ENCODE results near the gene BACE1-AS. TPM values are rescaled to one million over a fixed set of nuclear protein-coding genes. Genes with fewer than 3 reads are reported as not detected.

BACE1-AS gene
- total RNA-seq, 4 donors from 2014 or later: 7.5 to 12.1 (median 8.0) TPM

- TF ChIP-seq CTCF (IDR thresholded peaks at IDR 0.05; ENCODE audit: low read depth): no peak
Measured at GRCh38 chr11:117314840-117315239, 23.7 kb downstream of the BACE1-AS start.

- no peak for TF ChIP-seq CTCF (IDR thresholded peaks at IDR 0.05; ENCODE audit: low read depth)
Measured at GRCh38 chr11:117315285-117316196, 24.4 kb downstream of the BACE1-AS start.

GRCh38 chr11:117316197-117316961 lies 25.2 kb downstream of the BACE1-AS start, which contains the start of gene BACE1:
Gene BACE1, minus strand, starts transcription at chr11:117316256. Its CDS starts 461 bp downstream, at chr11:117315795.
- no peak for TF ChIP-seq CTCF (IDR thresholded peaks at IDR 0.05; ENCODE audit: low read depth)

- no peak for TF ChIP-seq CTCF (IDR thresholded peaks at IDR 0.05; ENCODE audit: low read depth)
Measured at GRCh38 chr11:117318738-117319137, 27.6 kb downstream of the BACE1-AS start.

- no peak for TF ChIP-seq CTCF (IDR thresholded peaks at IDR 0.05; ENCODE audit: low read depth)
Measured at GRCh38 chr11:117319214-117319840, 28.2 kb downstream of the BACE1-AS start.

- TF ChIP-seq CTCF (IDR thresholded peaks at IDR 0.05; ENCODE audit: low read depth): no peak
Measured at GRCh38 chr11:117327567-117328374, 36.6 kb downstream of the BACE1-AS start, which contains the start of gene CEP164. Gene CEP164, plus strand, starts transcription at chr11:117327854. Its CDS starts 10,733 bp downstream, at chr11:117338587.
